NCI-H2107 treated with DMSO at 0.1 percent for 48 hours (cell line): ENCODE measurements around the gene SLFNL1.
A peak's percentile ranks its signal among the peaks of the same experiment; 100 is the strongest.

Source experiments
- DNase-seq: peaks from one replicate; lab custom pipeline; 2025; ENCODE audit not compliant: unreplicated experiment; lab: John Stamatoyannopoulos, UW

SLFNL1 gene

GRCh38 chr1:41020654-41021053, 871 bp downstream of the SLFNL1 start:
- DNase-seq, result no peak

GRCh38 chr1:41020109-41020576, 1.4 kb downstream of the SLFNL1 start:
- DNase-seq, result no peak

- DNase-seq, result no peak
Measured at GRCh38 chr1:41019353-41019745, 2.2 kb downstream of the SLFNL1 start.

- no peak for DNase-seq
Measured at GRCh38 chr1:41018018-41018410, 3.5 kb downstream of the SLFNL1 start.

GRCh38 chr1:41017141-41018017, 4.1 kb downstream of the SLFNL1 start:
- no peak for DNase-seq

GRCh38 chr1:41015897-41016470, 5.5 kb downstream of the SLFNL1 start:
- DNase-seq, result no peak

GRCh38 chr1:41015281-41015896, 6.1 kb downstream of the SLFNL1 start:
- no peak for DNase-seq

- DNase-seq, result no peak
Measured at GRCh38 chr1:41014871-41015270, 6.7 kb downstream of the SLFNL1 start.

GRCh38 chr1:41013796-41014195, 7.7 kb downstream of the SLFNL1 start:
- no peak for DNase-seq

GRCh38 chr1:41013024-41013423, 8.5 kb downstream of the SLFNL1 start:
- DNase-seq, result no peak

- no peak for DNase-seq
Measured at GRCh38 chr1:41010345-41010744, 11.2 kb downstream of the SLFNL1 start.

GRCh38 chr1:41009466-41009865, 12.1 kb downstream of the SLFNL1 start:
- DNase-seq, result no peak

- no peak for DNase-seq
Measured at GRCh38 chr1:41006942-41007865, 14.3 kb downstream of the SLFNL1 start.

- DNase-seq, result no peak
Measured at GRCh38 chr1:41005876-41006275, 15.6 kb downstream of the SLFNL1 start.

GRCh38 chr1:41003640-41004220, 17.8 kb downstream of the SLFNL1 start:
- peak; percentile 99 for DNase-seq

- DNase-seq, result no peak
Measured at GRCh38 chr1:41003127-41003639, 18.3 kb downstream of the SLFNL1 start.

- DNase-seq, result no peak
Measured at GRCh38 chr1:40998668-40999067, 22.9 kb downstream of the SLFNL1 start.

GRCh38 chr1:40997096-40997495, 24.4 kb downstream of the SLFNL1 start:
- DNase-seq, result no peak

GRCh38 chr1:40989066-40989465, 32.5 kb downstream of the SLFNL1 start:
- DNase-seq, result no peak

GRCh38 chr1:40988280-40988679, 33.2 kb downstream of the SLFNL1 start:
- no peak for DNase-seq
